Skeletal muscle tissue (tissue), 4 donors: ENCODE results near the gene TEC. TPM values are rescaled to one million over a fixed set of nuclear protein-coding genes. Genes with fewer than 3 reads are reported as not detected.
"Not testable (repeated sequence)": the region's sequence is repeated elsewhere in the genome, so short reads cannot be mapped to it uniquely, and the experiment has no call there.

Experiments
- H3K27ac ChIP-seq: one replicate; pipeline ENCODE4 v1.7.0; 2013; ENCODE audit warnings: mild to moderate bottlenecking, low read depth, low read length, inconsistent platforms
- H3K27me3 ChIP-seq, 3 donors: one replicate each; pipeline ENCODE4 v1.7.0; 2013; ENCODE audit warnings: low read length in 3 of 3; ENCODE audit not compliant: control insufficient read depth in 3 of 3, insufficient read depth in 3 of 3
- H3K36me3 ChIP-seq, 3 donors: one replicate each; pipeline ENCODE4 v1.7.0; 2013; ENCODE audit warnings: low read length in 3 of 3; ENCODE audit not compliant: control insufficient read depth in 3 of 3, insufficient read depth in 3 of 3
- H3K4me1 ChIP-seq, 3 donors: one replicate each; pipeline ENCODE4 v1.7.0; 2013; ENCODE audit warnings: low read length in 3 of 3, mild to moderate bottlenecking in 3 of 3; ENCODE audit not compliant: control insufficient read depth in 3 of 3, insufficient read depth in 3 of 3
- H3K4me3 ChIP-seq, 3 donors: one replicate each; pipeline ENCODE4 v1.7.0; 2013; ENCODE audit warnings: low read length in 3 of 3
- H3K9ac ChIP-seq, 3 donors: one replicate each; pipeline ENCODE4 v1.7.0; 2013; ENCODE audit warnings: low read length in 3 of 3, mild to moderate bottlenecking in 3 of 3, moderate library complexity in 2 of 3, low read depth in 1 of 3
- H3K9me3 ChIP-seq, 3 donors: one replicate each; pipeline ENCODE4 v1.7.0; 2013; ENCODE audit warnings: low read length in 3 of 3; ENCODE audit not compliant: control insufficient read depth in 3 of 3
- total RNA-seq: library from RNA; depleted of rRNA; stranded (reverse); fragments of >200 nt; gene quantifications from one replicate; pipeline ENCODE4 v1.2.3, GENCODE V29; 2014
- donor health status: Osteomylitis.

Gene TEC
- total RNA-seq, 1 donor from 2014 or later = 0.52 TPM

GRCh38 chr4:48193096-48193836, 76.4 kb downstream of the TEC start:
- peaks cover 0 to 4% (median 0%) of the 10 kb centered on the region in 3 donors for H3K4me1 ChIP-seq
- H3K27ac ChIP-seq = no peak overlapping the region
- H3K36me3 ChIP-seq = no peaks in the 10 kb centered on the region
- no peak overlapping the region for H3K4me3 ChIP-seq
- H3K9me3 ChIP-seq = no peaks in the 10 kb centered on the region
- no peaks in the 10 kb centered on the region for H3K27me3 ChIP-seq
- H3K9ac ChIP-seq = no peak overlapping the region

GRCh38 chr4:48191758-48192157, 77.9 kb downstream of the TEC start:
- Histone ChIP-seq H3K9ac (no peak overlapping the region), H3K36me3 (no peaks in the 10 kb centered on the region), H3K4me1 (peaks cover 0 to 4% (median 0%) of the 10 kb centered on the region in 3 donors), H3K9me3 (no peaks in the 10 kb centered on the region), H3K27me3 (no peaks in the 10 kb centered on the region), H3K4me3 (no peak overlapping the region), H3K27ac (no peak overlapping the region)

GRCh38 chr4:48190839-48191238, 78.8 kb downstream of the TEC start:
- Histone ChIP-seq H3K27me3 (no peaks in the 10 kb centered on the region), H3K36me3 (no peaks in the 10 kb centered on the region), H3K4me1 (peaks cover 0 to 4% (median 0%) of the 10 kb centered on the region in 3 donors), H3K9me3 (no peaks in the 10 kb centered on the region), H3K27ac (no peak overlapping the region), H3K4me3 (no peak overlapping the region), H3K9ac (no peak overlapping the region)

- Histone ChIP-seq H3K9me3 (no peaks in the 10 kb centered on the region), H3K27me3 (no peaks in the 10 kb centered on the region), H3K4me3 (no peak overlapping the region), H3K27ac (no peak overlapping the region), H3K9ac (peak overlapping the region in 1 of 3 donors; percentile 2), H3K4me1 (no peaks in the 10 kb centered on the region), H3K36me3 (no peaks in the 10 kb centered on the region)
Observed at GRCh38 chr4:48189731-48190130, 79.9 kb downstream of the TEC start.

- Histone ChIP-seq H3K27me3 (no peaks in the 10 kb centered on the region), H3K36me3 (no peaks in the 10 kb centered on the region), H3K4me1 (no peaks in the 10 kb centered on the region), H3K4me3 (no peak overlapping the region), H3K9ac (no peak overlapping the region), H3K27ac (no peak overlapping the region), H3K9me3 (no peaks in the 10 kb centered on the region)
Observed at GRCh38 chr4:48188390-48188789, 81.2 kb downstream of the TEC start.

- Histone ChIP-seq H3K4me1 (no peaks in the 10 kb centered on the region), H3K36me3 (no peaks in the 10 kb centered on the region), H3K9ac (no peak overlapping the region), H3K27ac (no peak overlapping the region), H3K9me3 (no peaks in the 10 kb centered on the region), H3K4me3 (no peak overlapping the region), H3K27me3 (no peaks in the 10 kb centered on the region)
Observed at GRCh38 chr4:48187813-48188212, 81.8 kb downstream of the TEC start.

- not testable (repeated sequence) for H3K36me3 ChIP-seq, H3K9me3 ChIP-seq, H3K27me3 ChIP-seq
Observed at GRCh38 chr4:48187066-48187465, 82.6 kb downstream of the TEC start.

GRCh38 chr4:48186394-48186793, 83.2 kb downstream of the TEC start:
- not testable (repeated sequence) for H3K27me3 ChIP-seq, H3K4me1 ChIP-seq, H3K9ac ChIP-seq

More at GRCh38 chr4:48187066-48187465, 82.6 kb downstream of the TEC start:
- H3K9ac ChIP-seq, H3K4me1 ChIP-seq, H3K27ac ChIP-seq, H3K4me3 ChIP-seq: not testable (repeated sequence)

GRCh38 chr4:48184882-48185281, 84.8 kb downstream of the TEC start:
- Histone ChIP-seq H3K36me3 (no peaks in the 10 kb centered on the region), H3K4me3 (no peak overlapping the region), H3K4me1 (no peaks in the 10 kb centered on the region), H3K9me3 (no peaks in the 10 kb centered on the region), H3K9ac (no peak overlapping the region), H3K27me3 (no peaks in the 10 kb centered on the region), H3K27ac (no peak overlapping the region)

More at GRCh38 chr4:48186394-48186793, 83.2 kb downstream of the TEC start:
- H3K36me3 ChIP-seq, H3K4me3 ChIP-seq, H3K27ac ChIP-seq, H3K9me3 ChIP-seq: not testable (repeated sequence)

- no peaks in the 10 kb centered on the region for H3K9me3 ChIP-seq
Observed at GRCh38 chr4:48180234-48180633, 89.4 kb downstream of the TEC start.

More at GRCh38 chr4:48180234-48180633, 89.4 kb downstream of the TEC start:
- H3K4me3 ChIP-seq = no peak overlapping the region
- no peak overlapping the region for H3K9ac ChIP-seq
- no peaks in the 10 kb centered on the region for H3K4me1 ChIP-seq
- H3K27ac ChIP-seq = no peak overlapping the region
- H3K27me3 ChIP-seq = no peaks in the 10 kb centered on the region
- no peaks in the 10 kb centered on the region for H3K36me3 ChIP-seq
